HG02759 (cell line): ENCODE data around the gene ITGA3.

Source experiments
- ATAC-seq: cut with Tn5 transposase; IDR thresholded peaks from one replicate; pipeline ENCODE4 v1.9.1; 2021; ENCODE audit warnings: mild to moderate bottlenecking, moderate library complexity; ENCODE audit not compliant: unreplicated experiment

The ITGA3 gene

GRCh38 chr17:50055426-50056216, at the start of gene ITGA3:
TSS of gene ITGA3 (plus strand) at chr17:50056110. CDS start at chr17:50056440, 330 bp downstream.
- peak; percentile 41 for ATAC-seq

GRCh38 chr17:50009282-50009681, 46.6 kb upstream of the ITGA3 start:
- ATAC-seq, result no peak

- no peak for ATAC-seq
These were observed 42.8 kb upstream of the ITGA3 start for GRCh38 chr17:50013079-50013478.

- ATAC-seq, result no peak
These were observed 41.3 kb upstream of the ITGA3 start for GRCh38 chr17:50014471-50015088.

GRCh38 chr17:50015146-50015545, 40.8 kb upstream of the ITGA3 start:
- no peak for ATAC-seq

- no peak for ATAC-seq
These were observed 37.0 kb upstream of the ITGA3 start for GRCh38 chr17:50018909-50019308.

GRCh38 chr17:50020841-50021599, 34.9 kb upstream of the ITGA3 start:
- no peak for ATAC-seq

GRCh38 chr17:50021681-50022370, 34.1 kb upstream of the ITGA3 start:
- ATAC-seq, result no peak

GRCh38 chr17:50022463-50023130, 33.3 kb upstream of the ITGA3 start:
- ATAC-seq, result no peak

GRCh38 chr17:50023520-50023919, 32.4 kb upstream of the ITGA3 start:
- ATAC-seq, result no peak

- ATAC-seq, result no peak
These were observed 31.1 kb upstream of the ITGA3 start for GRCh38 chr17:50024808-50025207.

- no peak for ATAC-seq
These were observed 29.7 kb upstream of the ITGA3 start for GRCh38 chr17:50026046-50026675.

- ATAC-seq, result no peak
These were observed 29.1 kb upstream of the ITGA3 start for GRCh38 chr17:50026837-50027171.

GRCh38 chr17:50027172-50027880, 28.6 kb upstream of the ITGA3 start:
- no peak for ATAC-seq

GRCh38 chr17:50027881-50028735, 27.8 kb upstream of the ITGA3 start:
- no peak for ATAC-seq

- no peak for ATAC-seq
These were observed 27.2 kb upstream of the ITGA3 start for GRCh38 chr17:50028736-50029120.

- no peak for ATAC-seq
These were observed 26.7 kb upstream of the ITGA3 start for GRCh38 chr17:50029185-50029584.

GRCh38 chr17:50033316-50033715, 22.6 kb upstream of the ITGA3 start:
- no peak for ATAC-seq
